Measurements from ENCODE around the gene ANKIB1.

- TF ChIP-seq POLR2A (IDR thresholded peaks at IDR 0.05) (no peak), CTCF (IDR thresholded peaks at IDR 0.05) (no peak)
Measured at GRCh38 chr7:92403760-92404074, 157.9 kb downstream of the ANKIB1 start.
